B cell (primary cell): ENCODE data around the gene RETREG1. TPM values are rescaled to one million over a fixed set of nuclear protein-coding genes. Genes with fewer than 3 reads are reported as not detected.

Experiments used
- ATAC-seq: fragments of 200-7000 bp; cut with Tn5 transposase; one replicate; pipeline ENCODE4 v1.10.0; 2021; ENCODE audit warnings: low read depth, mild to moderate bottlenecking, moderate number of reproducible peaks, moderate library complexity
- CTCF ChIA-PET: fragments of 350-600 bp; sonication (Branson Sonifier 250); formaldehyde crosslinking; loops from one replicate; lab custom pipeline; 2021; ENCODE audit warnings: antibody characterized with exemption, inconsistent platforms; lab: Charles Lee
- POLR2A ChIA-PET: fragments of 350-600 bp; sonication (Branson Sonifier 250); formaldehyde crosslinking; loops from one replicate; lab custom pipeline; 2021; ENCODE audit warnings: antibody characterized with exemption; lab: Charles Lee
- DNase-seq: peaks from one replicate; pipeline ENCODE4 v3.0.0; 2013
- H2AFZ ChIP-seq: 2 replicates; pipeline ENCODE4 v1.6.1; 2012; ENCODE audit warnings: mild to moderate bottlenecking, low read depth, low read length; ENCODE audit not compliant: insufficient read depth, poor library complexity, severe bottlenecking
- H3K27ac ChIP-seq, 2 donors: 1 replicate in 1 of 2; 2 replicates in 1 of 2; pipeline ENCODE4 v1.5.1; 2012 to 2013; ENCODE audit warnings: low read length in 2 of 2, mild to moderate bottlenecking in 2 of 2, moderate library complexity in 1 of 2
- H3K27me3 ChIP-seq, 4 experiments: fragments of 200-600 bp in 1 of 4; sonication (generic) in 1 of 4; replicated peaks in 1 of 4; 1 replicate in 2 of 4; 2 replicates in 2 of 4; pipeline versions ENCODE4 v1.6.1 to v1.7.0; 2013 to 2016; ENCODE audit warnings: low read length in 3 of 4, mild to moderate bottlenecking in 2 of 4, mixed read lengths in 1 of 4, moderate library complexity in 1 of 4; ENCODE audit not compliant: insufficient read depth in 4 of 4, control insufficient read depth in 3 of 4; ENCODE audit errors: control extremely low read depth in 1 of 4
- H3K36me3 ChIP-seq, 2 experiments: replicated peaks in 1 of 2; 1 replicate in 1 of 2; 2 replicates in 1 of 2; pipeline versions ENCODE4 v1.6.1 to v1.7.1; 2013; ENCODE audit warnings: low read length in 1 of 2; ENCODE audit not compliant: insufficient read depth in 2 of 2, control insufficient read depth in 1 of 2; ENCODE audit errors: control extremely low read depth in 1 of 2, extremely low read depth in 1 of 2
- H3K4me1 ChIP-seq, 2 donors: fragments of 200-600 bp in 1 of 2; sonication (generic) in 1 of 2; 1 replicate in 1 of 2; 2 replicates in 1 of 2; pipeline versions ENCODE4 v1.5.1 to v1.6.1; 2013 to 2017; ENCODE audit warnings: low read length in 2 of 2; ENCODE audit not compliant: control insufficient read depth in 2 of 2, insufficient read depth in 2 of 2
- H3K4me2 ChIP-seq: replicated peaks from 2 replicates; pipeline ENCODE3; 2012; ENCODE audit warnings: mild to moderate bottlenecking, low read depth, low read length; ENCODE audit not compliant: poor library complexity, severe bottlenecking
- H3K4me3 ChIP-seq, 5 experiments: fragments of 200-600 bp in 1 of 5; sonication (generic) in 1 of 5; 1 replicate in 3 of 5; 2 replicates in 2 of 5; pipeline versions ENCODE4 v1.5.1 to v1.7.0; 2011 to 2016; ENCODE audit warnings: low read length in 4 of 5, mild to moderate bottlenecking in 4 of 5, low read depth in 2 of 5, control low read depth in 1 of 5, moderate library complexity in 1 of 5; ENCODE audit not compliant: insufficient read depth in 1 of 5; ENCODE audit errors: control extremely low read depth in 1 of 5, extremely low read depth in 1 of 5
- H3K79me2 ChIP-seq: fragments of 200-600 bp; sonication (generic); one replicate; pipeline ENCODE4 v1.6.0; 2016; ENCODE audit warnings: low read length; ENCODE audit not compliant: control insufficient read depth, insufficient read depth
- H3K9ac ChIP-seq: fragments of 200-600 bp; sonication (generic); 2 replicates; pipeline ENCODE4 v1.6.1; 2017; ENCODE audit warnings: mild to moderate bottlenecking, low read length, moderate library complexity
- H3K9me3 ChIP-seq, 3 donors: one replicate each; pipeline versions ENCODE4 v1.6.1 to v1.7.1; 2013; ENCODE audit warnings: low read length in 2 of 3; ENCODE audit not compliant: control insufficient read depth in 2 of 3, insufficient read depth in 1 of 3; ENCODE audit errors: control extremely low read depth in 1 of 3
- H4K20me1 ChIP-seq: 2 replicates; pipeline ENCODE4 v1.6.0; 2012; ENCODE audit warnings: mild to moderate bottlenecking, low read length; ENCODE audit not compliant: insufficient read depth, control insufficient read depth, poor library complexity, severe bottlenecking
- H3K27ac Mint-ChIP-seq: one replicate; pipeline ENCODE4 v1.8.0; 2021; ENCODE audit warnings: mixed read lengths
- H3K27me3 Mint-ChIP-seq: one replicate; pipeline ENCODE4 v1.8.0; 2021; ENCODE audit warnings: mixed read lengths
- H3K4me1 Mint-ChIP-seq: one replicate; pipeline ENCODE4 v1.8.0; 2021; ENCODE audit warnings: mixed read lengths
- H3K4me3 Mint-ChIP-seq: one replicate; pipeline ENCODE4 v1.8.0; 2021; ENCODE audit warnings: mixed read lengths
- H3K9me3 Mint-ChIP-seq: one replicate; pipeline ENCODE4 v1.8.0; 2022; ENCODE audit warnings: mixed read lengths; ENCODE audit not compliant: insufficient read depth
- EZH2 ChIP-seq: IDR thresholded peaks from 2 replicates; pipeline ENCODE4 v1.6.1; 2012; ENCODE audit warnings: borderline replicate concordance, low read depth, mild to moderate bottlenecking, moderate library complexity, low read length; ENCODE audit not compliant: insufficient read depth, poor library complexity, severe bottlenecking
- WGBS: methylation state at CpG from one replicate; pipeline ENCODE4 v1.1.5; 2013; ENCODE audit warnings: missing lambda C conversion rate; ENCODE audit not compliant: insufficient coverage; 5-methylcytosine and 5-hydroxymethylcytosine counted together
- intact Hi-C: fragments of 100-400 bp; cut with micrococcal nuclease; formaldehyde crosslinking; loops from one replicate; pipeline ENCODE4 v1.10.0; 2022
- polyA plus RNA-seq: library from polyadenylated mRNA; depleted of rRNA; stranded (reverse); fragments of >200 nt; gene quantifications from 2 replicates; pipeline ENCODE4 v1.2.3, GENCODE V29; 2012
- total RNA-seq, 2 donors: library from RNA; stranded (reverse); fragments of 120-200 nt in 1 of 2; gene quantifications; 1 replicate in 1 of 2; 2 replicates in 1 of 2; pipeline versions ENCODE4 v1.2.3 to v1.2.4, GENCODE V29; 2013 to 2022
- TF ChIP-seq, protein P1 (sequence below): fragments of 200-600 bp; IDR thresholded peaks from one replicate; pipeline ENCODE4 v1.8.0; 2022; ENCODE audit warnings: antibody characterized with exemption, mild to moderate bottlenecking

The RETREG1 gene
- total and polyA plus RNA-seq, 2 donors (not counting 1 experiment from before 2014, with no cell fraction given) = 5.1 to 12.9 TPM

DNA sequence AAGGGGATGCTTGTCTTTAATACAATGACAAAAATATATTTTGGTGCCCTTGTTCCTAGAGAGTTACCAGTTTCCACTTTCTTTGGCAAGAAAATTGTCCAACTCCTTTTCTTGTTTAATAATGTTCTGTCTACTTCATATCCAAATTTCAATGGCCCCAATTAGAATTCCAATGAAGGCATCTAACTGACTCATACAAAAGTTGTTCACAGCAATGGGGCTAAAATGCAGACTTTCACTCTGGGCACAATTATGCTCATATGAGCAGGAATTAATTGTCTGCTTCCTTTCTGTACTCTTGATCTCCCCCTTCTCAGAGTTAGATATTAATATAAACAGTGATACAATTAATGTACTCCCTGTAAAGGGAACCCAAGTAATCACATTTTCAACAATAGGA is 109.1 kb downstream of the RETREG1 start:
- intact Hi-C loops = no loop called here
- Histone ChIP-seq H4K20me1 (no peaks in the 10 kb centered on the region), H2AFZ (no peak overlapping the region), H3K9me3 (peaks cover 0 to 3% (median 0%) of the 10 kb centered on the region in 3 donors), H3K36me3 (no peaks in the 10 kb centered on the region), H3K27me3 (no peaks in the 10 kb centered on the region), H3K4me2 (no peak overlapping the region), H3K4me1 (no peaks in the 10 kb centered on the region), H3K9ac (no peak overlapping the region), H3K79me2 (no peaks in the 10 kb centered on the region), H3K4me3 (no peak overlapping the region), H3K27ac (no peak overlapping the region)
- no peak overlapping the region for H3K27ac Mint-ChIP-seq
- TF ChIP-seq, protein P1, sequence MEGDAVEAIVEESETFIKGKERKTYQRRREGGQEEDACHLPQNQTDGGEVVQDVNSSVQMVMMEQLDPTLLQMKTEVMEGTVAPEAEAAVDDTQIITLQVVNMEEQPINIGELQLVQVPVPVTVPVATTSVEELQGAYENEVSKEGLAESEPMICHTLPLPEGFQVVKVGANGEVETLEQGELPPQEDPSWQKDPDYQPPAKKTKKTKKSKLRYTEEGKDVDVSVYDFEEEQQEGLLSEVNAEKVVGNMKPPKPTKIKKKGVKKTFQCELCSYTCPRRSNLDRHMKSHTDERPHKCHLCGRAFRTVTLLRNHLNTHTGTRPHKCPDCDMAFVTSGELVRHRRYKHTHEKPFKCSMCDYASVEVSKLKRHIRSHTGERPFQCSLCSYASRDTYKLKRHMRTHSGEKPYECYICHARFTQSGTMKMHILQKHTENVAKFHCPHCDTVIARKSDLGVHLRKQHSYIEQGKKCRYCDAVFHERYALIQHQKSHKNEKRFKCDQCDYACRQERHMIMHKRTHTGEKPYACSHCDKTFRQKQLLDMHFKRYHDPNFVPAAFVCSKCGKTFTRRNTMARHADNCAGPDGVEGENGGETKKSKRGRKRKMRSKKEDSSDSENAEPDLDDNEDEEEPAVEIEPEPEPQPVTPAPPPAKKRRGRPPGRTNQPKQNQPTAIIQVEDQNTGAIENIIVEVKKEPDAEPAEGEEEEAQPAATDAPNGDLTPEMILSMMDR = no peak
- TF ChIP-seq EZH2 = no peak
- ChIA-PET CTCF (no interaction called here), POLR2A (no interaction called here)
- H3K4me3 Mint-ChIP-seq = no peak overlapping the region
- H3K27me3 Mint-ChIP-seq = no peaks in the 10 kb centered on the region
- H3K4me1 Mint-ChIP-seq = no peaks in the 10 kb centered on the region
- ATAC-seq (no peak), DNase-seq (no peak)
- H3K9me3 Mint-ChIP-seq = no peaks in the 10 kb centered on the region

DNA sequence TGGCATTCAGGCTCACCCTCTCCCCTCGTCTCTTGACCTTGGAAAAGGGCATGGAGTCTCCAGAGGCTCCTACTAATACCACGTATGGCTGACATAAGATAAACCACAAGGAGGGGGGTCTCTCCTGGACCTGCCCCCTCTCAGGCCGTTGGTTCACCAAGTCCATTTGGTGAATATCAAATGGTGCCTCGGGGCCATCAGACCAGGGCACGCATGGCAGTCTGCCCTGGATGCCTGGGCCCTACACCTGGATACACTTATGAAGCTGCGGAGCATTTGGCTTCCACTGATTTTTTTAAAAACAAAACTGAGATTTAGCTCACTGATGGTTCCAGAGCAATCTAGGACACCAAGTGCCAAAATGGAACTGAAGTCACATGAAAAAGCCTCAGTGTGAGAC is 110.9 kb downstream of the RETREG1 start:
- Mint-ChIP-seq H3K27me3 (peaks cover 3% of the 10 kb centered on the region), H3K4me1 (no peaks in the 10 kb centered on the region), H3K27ac (no peak overlapping the region), H3K4me3 (no peak overlapping the region), H3K9me3 (no peaks in the 10 kb centered on the region)
- ATAC-seq (no peak), DNase-seq (no peak)
- no peaks in the 10 kb centered on the region for H4K20me1 ChIP-seq
- TF ChIP-seq, protein P1 = no peak
- TF ChIP-seq EZH2 = no peak
- H3K79me2 ChIP-seq = no peaks in the 10 kb centered on the region
- ChIA-PET CTCF (interaction anchor here (0.7 to 0.8 kb wide), 2 partner anchors 46 to 694 kb away, joined by 3 read pairs; no protein-coding TSS in a partner anchor), POLR2A (interaction anchor here (0.8 kb wide), 1 partner anchor 1536 kb away, joined by 5 read pairs; no protein-coding TSS in a partner anchor)
- H3K4me1 ChIP-seq = no peaks in the 10 kb centered on the region
- intact Hi-C loops = no loop called here
- 89% methylated on average over 6 of the region's 6 CpGs for WGBS
- H3K4me3 ChIP-seq = no peak overlapping the region
- no peak overlapping the region for H3K4me2 ChIP-seq
- no peak overlapping the region for H2AFZ ChIP-seq
- no peak overlapping the region for H3K27ac ChIP-seq
- H3K9me3 ChIP-seq = peaks cover 0 to 3% (median 0%) of the 10 kb centered on the region in 3 donors
- H3K9ac ChIP-seq = no peak overlapping the region
- H3K27me3 ChIP-seq = no peaks in the 10 kb centered on the region
- H3K36me3 ChIP-seq = no peaks in the 10 kb centered on the region
